HUDEP-2 (cell line): ENCODE measurements around the gene PPIE.

Experiments
- DNase-seq, 76 experiments: peaks; one replicate each; lab custom pipeline; 2025; ENCODE audit not compliant: unreplicated experiment in 76 of 76; lab: John Stamatoyannopoulos, UW

The PPIE gene

DNA sequence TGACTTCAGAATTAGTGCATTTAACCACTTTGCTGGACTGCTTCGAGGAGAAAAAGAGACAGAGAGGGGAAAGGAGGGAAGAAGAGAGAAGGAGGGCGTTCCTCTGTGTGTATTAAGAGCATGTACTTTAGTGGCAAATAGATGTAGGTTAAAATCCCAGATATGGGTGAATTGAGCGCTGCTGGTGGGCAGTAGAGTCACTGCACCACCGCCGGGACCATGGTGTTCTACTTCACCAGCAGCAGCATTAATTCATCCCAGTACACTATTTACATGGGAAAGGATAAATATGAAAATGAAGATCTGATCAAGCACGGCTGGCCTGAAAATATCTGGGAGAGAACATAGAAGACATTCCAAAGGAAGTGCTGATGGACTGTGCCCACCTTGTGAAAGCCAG lies 20.9 kb upstream of the PPIE start:
- peak in 1 of 76 experiments; percentile 5 for DNase-seq

- DNase-seq, result peak in 29 of 76 experiments; percentile 2 to 64 (median 30)
These were observed 18.3 kb upstream of the PPIE start for GRCh38 chr1:39720094-39720999.

- no peak for DNase-seq
These were observed 17.0 kb upstream of the PPIE start for GRCh38 chr1:39721664-39722063.

GRCh38 chr1:39722495-39722894 lies 16.2 kb upstream of the PPIE start:
- DNase-seq, result no peak

DNA sequence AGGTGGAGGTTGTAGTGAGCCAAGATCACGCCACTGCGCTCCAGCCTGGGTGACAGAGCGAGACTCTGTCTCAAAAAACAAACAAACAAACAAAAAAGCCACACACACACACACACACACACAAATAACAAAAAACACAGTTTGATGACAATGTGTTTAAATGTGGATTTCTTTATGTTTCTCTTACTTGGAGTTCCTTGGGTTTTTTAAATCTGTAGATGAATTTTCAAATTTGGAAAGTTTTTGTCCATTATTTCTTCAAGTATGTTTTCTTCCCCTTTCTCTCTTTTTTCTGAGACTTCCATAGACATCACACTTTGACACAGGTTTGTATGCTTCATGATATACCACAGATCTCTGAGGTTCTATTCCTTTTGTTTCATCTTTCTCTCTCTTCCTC lies 12.1 kb upstream of the PPIE start:
- no peak for DNase-seq

- no peak for DNase-seq
These were observed 11.3 kb upstream of the PPIE start for GRCh38 chr1:39727221-39727931.

- no peak for DNase-seq
These were observed 10.8 kb upstream of the PPIE start for GRCh38 chr1:39727932-39728317.

GRCh38 chr1:39729030-39729429 lies 9.7 kb upstream of the PPIE start:
- DNase-seq, result no peak

- no peak for DNase-seq
These were observed 8.8 kb upstream of the PPIE start for GRCh38 chr1:39729842-39730241.

DNA sequence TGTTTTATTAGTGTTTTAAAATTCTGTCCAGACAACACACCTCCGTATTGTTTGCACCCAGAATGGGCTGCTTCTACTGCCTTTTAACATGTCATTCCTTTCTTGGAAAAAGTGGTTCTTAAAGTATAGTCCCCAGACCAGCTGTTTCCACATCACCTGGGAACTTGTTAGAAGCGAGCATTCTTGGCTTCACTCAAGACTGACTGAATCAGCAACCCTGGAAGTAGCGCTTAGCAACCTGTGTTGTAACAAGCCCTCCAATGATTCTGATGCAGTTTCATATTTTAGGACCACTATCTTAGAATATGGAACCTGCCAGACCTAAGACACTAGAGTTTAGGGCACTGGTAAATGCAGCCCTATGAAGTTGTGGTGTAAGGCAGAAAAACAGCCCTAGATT lies 6.0 kb upstream of the PPIE start:
- DNase-seq, result no peak

- no peak for DNase-seq
These were observed 5.5 kb upstream of the PPIE start for GRCh38 chr1:39733161-39733560.

DNA sequence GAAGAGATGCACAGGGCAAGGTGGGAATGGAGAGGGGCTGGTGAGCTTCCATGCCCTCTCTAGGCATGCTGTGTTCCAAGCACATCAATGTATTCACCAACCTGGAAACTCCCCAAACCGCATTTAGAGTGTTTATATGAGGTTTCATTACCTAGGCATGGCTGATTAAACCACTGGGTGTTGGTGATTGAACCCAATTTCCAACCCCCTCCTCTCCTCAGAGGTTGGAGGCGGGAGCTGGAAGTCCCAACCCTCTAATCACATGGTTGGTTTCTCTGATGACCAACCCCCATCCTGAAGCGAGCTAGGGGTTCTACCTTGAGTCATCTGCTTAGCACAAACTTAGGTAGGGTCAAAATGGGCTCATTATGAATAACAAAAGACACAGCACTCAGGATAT lies 3.0 kb upstream of the PPIE start:
- no peak for DNase-seq

DNA sequence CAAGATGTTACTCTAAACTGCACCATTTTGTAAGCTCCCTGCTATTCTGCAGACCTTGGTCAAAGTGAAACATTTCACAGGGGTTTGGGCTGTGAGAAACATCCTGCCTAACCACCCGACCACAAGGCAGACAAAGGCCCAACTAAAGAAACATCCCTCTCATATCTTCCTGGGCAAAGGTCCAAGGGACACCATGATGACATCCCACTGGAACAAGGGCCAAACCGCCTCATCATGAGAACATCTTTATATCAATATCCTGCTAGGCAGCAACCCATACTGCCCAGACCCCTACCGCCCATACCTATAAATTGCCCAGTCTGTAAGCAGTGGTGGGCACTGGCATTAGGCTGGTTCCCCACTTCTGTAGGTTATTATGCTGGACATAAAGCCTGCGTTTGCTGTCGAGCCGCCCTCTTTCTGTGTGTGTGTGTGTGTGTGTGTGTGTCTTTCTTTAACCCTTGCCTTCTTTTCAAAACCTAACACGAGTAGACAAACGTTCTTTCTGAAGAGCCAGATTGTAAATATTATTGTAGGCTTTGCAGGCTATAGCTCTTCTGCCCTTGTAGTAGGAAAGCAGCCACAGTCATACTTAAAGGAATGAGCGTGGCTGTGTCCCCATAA lies 1.0 kb upstream of the PPIE start:
- peak in 8 of 76 experiments; percentile 2 to 44 (median 12) for DNase-seq

DNA sequence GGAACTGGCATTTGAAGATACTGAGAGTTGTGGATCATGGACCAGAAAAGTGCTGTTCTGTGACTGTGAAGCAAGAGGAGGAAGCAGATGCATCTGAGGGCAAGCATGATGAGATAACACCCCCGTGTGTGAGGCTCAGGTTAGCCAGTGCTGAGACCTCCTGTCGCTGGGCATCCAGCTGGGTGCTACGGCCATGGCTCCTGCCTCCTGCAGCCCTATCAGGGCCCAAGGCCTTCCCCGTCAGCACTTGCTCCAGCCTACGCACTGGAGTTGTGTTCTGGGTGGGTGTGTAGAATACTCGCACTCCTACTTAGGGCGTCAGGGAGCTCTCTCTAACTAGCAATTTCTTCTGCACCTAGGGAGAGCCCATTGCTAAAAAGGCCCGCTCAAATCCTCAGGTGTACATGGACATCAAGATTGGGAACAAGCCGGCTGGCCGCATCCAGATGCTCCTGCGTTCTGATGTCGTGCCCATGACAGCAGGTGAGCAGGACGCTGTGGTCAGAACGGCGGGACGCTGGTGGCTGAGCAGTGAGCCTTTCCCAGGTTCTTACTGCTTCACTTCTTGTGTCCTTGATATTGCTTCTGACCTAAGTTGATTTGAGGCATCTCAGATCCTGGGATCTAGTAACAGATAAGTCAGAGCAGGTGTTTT lies 6.5 kb downstream of the PPIE start:
- no peak for DNase-seq

DNA sequence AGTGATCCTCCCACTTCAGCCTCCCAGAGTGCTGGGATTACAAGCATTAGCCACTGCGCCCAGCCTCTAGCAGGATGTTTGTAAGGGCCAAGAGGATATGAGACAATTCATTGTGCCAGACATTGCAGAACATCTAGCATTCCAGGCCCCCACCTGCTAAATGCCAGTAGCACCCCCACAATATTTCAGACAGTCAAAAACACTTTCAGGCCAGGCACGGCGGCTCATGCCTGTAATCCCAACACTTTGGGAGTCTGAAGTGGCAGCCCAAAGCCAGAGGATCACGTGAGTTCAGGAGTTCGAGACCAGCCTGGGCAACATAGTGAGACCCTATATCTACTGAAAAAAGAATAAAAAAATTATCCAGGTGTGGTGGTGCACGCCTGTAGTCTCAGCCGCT lies 12.9 kb downstream of the PPIE start:
- no peak for DNase-seq

- DNase-seq, result no peak
These were observed 14.0 kb downstream of the PPIE start for GRCh38 chr1:39752703-39753102.

DNA sequence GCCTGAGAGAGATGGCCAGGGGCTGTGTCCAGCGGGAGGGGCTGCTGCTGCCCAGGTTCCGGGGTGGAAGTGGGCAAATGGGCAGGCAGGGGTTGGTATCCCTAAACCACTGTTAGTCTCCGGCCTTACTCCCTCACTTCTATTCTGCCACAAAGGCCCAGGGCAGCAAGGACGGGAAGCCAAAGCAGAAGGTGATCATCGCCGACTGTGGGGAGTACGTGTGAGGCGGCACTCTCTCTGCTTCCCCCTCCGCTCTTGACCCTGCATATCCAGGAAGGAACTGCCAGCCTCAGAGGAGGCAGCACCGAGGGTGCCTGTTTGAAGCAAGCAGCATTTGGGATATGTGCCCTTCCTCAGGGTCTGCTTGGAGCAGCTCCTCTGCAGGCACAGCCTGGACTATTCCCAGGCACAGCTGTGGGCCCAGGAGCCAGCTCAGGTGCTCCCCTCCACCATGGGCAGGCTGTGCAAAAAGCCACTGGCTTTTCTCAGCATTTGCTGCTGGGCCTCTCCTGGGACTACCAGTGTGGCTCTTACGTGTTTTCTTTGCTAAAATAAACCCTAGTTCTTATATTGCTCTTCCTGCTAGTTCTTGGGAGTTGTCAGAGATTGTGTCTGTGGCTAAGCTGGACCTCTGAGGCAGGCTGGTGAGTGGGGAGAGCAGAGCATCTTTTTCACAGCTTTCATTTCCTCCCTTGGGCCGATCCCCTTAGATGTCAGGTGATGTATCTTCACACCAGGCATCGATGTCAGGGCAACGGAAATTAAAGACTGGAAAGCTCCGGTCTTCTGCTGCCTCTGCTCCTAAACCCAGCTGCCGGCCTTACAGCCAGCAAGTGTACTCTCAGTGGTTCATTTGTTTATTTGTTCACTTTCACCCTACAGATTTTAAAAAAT lies 14.7 kb downstream of the PPIE start:
- DNase-seq, result no peak

- DNase-seq, result no peak
These were observed 15.4 kb downstream of the PPIE start for GRCh38 chr1:39754026-39754570.

GRCh38 chr1:39754906-39755504 lies 16.3 kb downstream of the PPIE start:
- DNase-seq, result no peak
